ENCODE data around the gene OR2M5.

OR2M5 gene, protein sequence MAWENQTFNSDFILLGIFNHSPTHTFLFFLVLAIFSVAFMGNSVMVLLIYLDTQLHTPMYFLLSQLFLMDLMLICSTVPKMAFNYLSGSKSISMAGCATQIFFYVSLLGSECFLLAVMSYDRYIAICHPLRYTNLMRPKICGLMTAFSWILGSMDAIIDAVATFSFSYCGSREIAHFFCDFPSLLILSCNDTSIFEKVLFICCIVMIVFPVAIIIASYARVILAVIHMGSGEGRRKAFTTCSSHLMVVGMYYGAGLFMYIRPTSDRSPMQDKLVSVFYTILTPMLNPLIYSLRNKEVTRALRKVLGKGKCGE

DNA sequence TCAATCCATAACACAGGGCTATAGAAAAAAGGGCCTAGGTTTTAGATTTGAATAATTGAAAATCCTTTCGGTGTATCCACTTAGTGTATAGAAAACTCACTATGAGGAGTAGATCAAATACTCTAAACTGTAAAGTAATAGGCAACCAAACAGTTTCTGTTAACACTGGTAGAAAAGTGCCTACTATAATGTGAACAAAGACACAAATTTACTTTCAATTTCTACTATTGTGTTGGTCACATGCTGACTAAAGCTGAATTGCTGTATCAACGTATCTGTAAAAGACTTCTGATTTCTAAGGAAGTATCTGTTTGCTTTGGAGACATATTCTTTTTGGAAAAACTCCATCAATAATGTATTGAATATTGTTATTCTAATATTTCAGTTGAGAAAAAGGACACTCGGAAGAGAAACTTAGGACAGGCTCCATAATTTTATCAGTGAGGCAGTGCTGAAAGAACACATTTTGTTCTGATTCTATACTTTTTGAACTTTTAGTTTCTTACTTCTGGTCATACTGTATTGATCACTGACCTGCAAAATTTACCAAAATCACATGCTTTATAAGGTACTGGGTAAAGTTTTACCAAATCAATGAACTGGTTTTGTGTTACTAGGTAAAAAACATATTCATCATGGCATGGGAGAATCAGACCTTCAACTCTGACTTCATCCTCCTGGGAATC lies at the start of gene OR2M5:
Gene OR2M5, plus strand, starts transcription at position 636 of the 686 bp plus-strand sequence. Its CDS starts 0 bp downstream, at position 636.
- DNase-seq: no peak

- no peak for DNase-seq
Observed at GRCh38 chr1:248098529-248098928, 46.4 kb upstream of the OR2M5 start.

DNA sequence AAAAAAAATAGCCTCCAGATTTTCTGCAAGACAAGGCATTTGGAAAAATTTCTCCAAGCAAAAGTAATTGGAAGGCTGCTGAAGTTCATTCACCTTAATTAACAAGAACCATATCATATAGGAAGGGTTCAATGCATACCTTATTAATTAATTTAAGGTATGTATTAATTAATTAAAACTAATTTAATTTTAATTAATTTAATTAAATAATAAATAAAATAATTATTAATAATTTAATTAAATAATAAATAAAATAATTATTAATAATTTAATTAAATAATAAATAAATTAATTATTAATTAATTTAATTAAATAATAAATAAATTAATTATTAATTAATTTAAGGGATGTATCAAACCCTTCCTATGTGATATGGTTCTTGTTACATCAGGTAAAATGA lies 42.1 kb upstream of the OR2M5 start:
- no peak for DNase-seq

- DNase-seq: no peak
Observed at GRCh38 chr1:248111157-248111556, 33.8 kb upstream of the OR2M5 start.

DNA sequence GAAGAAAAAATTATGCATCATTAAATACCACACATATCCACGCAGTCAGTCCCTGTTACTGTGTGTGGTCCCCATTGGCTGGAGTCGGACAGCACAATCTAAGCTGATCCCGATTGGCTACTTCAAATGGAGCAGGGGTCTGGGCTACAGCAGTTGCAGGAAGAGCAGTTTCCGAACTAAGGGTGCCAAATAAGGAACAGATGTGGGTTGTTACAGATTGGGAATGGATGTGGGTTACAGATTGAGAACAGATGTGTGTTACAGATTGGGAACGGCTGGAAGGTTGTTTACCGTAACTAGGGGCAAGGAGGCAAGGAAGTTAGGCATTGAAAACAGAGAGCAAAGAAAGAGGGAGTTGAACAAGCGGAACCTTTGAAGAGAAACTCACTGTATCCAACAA lies 30.1 kb upstream of the OR2M5 start:
- DNase-seq: no peak

DNA sequence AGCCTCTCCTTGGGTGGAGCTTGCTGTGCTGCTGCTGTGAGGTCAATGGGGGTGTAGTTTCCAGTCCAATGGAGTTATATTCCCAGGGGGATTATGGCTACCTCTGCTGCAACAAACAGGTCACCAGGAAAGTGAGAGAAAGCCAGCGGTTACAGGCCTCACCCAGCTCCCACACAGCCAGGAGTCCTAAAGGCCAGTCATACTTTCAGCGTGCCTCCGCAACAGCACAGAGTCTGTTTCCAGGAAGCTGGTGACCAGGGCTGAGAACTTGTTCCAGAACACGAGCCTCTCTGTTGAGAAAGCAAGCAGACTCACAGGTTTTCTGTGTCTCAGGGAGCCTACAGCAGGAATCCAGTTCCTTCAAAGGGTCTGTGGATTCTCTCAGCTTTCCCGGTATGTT lies 17.3 kb upstream of the OR2M5 start:
- no peak for DNase-seq

DNA sequence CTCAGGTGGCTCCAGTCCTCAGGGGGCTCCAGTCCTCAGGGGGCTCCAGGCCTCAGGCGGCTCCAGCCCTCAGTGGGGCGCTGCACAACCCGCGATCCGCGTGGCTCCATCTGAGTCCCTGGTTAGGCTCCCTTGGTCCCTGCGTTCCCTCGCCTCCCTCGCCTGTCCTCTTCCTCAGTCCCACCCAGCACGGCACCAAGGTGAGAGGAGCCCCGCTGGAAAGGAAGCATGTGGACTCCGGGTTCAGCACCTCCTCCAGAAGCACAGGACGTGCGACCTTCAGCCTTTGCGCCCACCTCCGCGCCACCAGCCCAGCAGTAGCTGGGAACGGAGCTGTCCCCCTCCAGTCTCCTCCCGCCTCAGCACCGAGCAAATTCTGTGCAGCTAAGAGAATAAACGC lies 8.1 kb upstream of the OR2M5 start:
- DNase-seq: no peak

GRCh38 chr1:248140846-248141245 lies 4.1 kb upstream of the OR2M5 start:
- DNase-seq: no peak

DNA sequence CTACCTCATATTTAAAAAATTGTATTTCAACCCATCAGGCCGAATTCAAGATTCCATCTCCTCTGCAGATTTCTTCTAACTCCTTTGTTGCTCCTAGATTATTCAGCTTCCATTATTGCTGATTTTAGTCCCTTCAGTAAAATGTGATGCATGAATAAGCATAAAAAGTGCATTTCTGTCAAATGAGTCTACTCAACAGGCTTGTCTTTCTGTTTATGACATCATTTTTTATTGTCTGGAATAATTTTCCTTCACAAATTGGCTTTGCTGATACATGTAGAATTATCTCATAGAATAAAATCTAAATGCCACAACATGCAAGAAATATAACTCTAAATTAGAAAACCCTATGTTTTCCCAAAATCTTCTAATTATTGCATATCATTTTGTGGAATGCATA lies 1.6 kb upstream of the OR2M5 start:
- DNase-seq: no peak

DNA sequence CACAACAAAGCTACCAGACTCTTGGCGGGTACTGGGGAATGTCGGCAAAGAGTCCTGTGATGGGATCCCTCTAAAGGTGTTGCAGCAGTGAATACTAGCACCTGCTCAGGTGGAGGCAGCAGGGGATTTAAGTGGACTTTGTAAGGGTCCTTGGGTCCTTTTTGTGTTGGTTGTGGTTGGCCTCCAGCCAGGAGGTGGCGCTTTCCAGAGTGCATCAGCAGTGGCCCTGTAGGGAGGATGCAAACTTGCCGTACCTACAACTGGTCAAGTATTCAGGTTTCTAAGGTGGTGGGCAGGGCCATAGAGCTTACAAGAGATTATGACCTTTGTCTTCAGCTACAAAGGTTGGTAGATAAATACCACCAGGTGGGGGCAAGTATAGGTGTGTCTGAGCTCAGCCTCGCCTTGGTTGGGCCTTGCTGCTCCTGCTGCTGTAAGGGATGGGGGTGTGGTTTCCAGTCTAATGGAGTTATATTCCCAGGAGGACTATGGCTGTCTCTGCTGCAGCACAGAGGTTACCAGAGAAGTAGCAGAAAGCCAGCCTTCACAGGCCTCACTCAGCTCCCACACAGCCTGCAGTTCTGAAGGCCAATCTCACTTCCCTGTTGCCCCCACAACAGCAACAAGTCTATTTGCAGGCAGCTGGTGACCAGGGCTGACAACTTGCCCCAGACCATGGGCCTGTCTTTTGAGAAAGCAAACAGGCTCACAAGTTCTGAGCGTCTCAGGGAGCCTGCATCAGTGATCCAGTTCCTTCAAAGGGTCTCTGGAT lies 7.3 kb downstream of the OR2M5 start:
- DNase-seq: no peak

GRCh38 chr1:248155927-248156326 lies 11.0 kb downstream of the OR2M5 start:
- DNase-seq: no peak

- no peak for DNase-seq
Observed at GRCh38 chr1:248158758-248159157, 13.8 kb downstream of the OR2M5 start.

- no peak for DNase-seq
Observed at GRCh38 chr1:248164031-248164430, 19.1 kb downstream of the OR2M5 start.

- DNase-seq: no peak
Observed at GRCh38 chr1:248165186-248165585, 20.2 kb downstream of the OR2M5 start.

DNA sequence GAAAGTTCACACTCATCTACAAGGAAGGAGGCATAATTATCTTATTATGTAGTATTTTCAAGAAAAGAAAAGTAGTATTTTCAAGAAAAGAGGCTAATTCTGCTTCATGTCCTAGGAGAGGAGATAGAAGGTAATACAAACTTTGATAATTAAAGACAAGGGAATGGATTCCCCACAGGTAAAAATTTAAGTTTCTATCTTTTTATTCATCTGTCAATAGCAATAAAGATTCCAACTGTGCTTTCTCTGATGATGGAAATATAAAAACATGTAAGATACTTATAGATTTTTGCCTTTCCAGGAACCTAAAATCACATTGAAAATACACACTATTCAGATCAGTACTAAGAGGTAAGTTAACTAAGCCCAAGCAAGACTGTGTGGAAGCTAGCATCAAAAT lies 29.6 kb downstream of the OR2M5 start, which contains the start of gene OR2M2:
Gene OR2M2, plus strand, starts transcription at position 301 of the 400 bp plus-strand sequence. CDS start 5,165 bp downstream, outside the sequence.
- no peak for DNase-seq

DNA sequence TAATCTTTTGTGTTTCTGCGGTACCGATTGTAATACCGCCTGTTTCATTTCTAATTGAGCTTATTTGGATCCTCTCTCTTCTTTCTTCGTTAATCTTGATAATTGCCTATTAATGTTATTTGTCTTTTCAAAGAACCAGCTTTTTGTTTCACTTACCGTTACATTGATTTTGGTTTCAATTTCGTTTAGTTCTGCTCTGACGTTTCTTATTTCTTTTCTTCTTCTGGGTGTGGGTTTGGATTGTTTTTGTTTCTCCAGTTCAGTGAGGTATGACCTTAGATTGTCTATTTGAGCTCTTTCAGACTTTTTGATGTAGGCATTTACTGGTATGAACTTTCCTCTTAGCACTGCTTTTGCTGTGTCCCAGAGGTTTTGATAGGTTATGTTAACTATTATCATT lies 39.0 kb downstream of the OR2M5 start:
- DNase-seq: no peak

DNA sequence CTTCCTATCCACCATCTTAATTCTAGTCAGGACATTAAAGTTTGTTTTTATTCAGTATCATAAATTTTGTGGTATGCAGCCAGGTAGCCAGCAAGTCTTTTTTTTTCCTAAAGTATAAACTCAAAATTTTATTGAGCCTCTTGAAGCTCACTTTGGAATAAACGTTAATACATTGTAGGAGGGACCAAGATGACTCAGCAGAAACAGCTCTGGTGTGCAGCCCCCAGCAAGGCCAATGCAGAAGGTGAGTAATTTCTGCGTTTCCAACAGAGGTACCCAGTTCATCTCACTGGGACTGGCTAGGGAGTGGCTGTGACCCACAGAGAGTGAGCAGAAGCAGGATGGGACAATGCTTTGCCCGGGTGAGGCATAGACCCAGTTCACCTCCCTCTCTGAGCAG lies 42.4 kb downstream of the OR2M5 start:
- no peak for DNase-seq

DNA sequence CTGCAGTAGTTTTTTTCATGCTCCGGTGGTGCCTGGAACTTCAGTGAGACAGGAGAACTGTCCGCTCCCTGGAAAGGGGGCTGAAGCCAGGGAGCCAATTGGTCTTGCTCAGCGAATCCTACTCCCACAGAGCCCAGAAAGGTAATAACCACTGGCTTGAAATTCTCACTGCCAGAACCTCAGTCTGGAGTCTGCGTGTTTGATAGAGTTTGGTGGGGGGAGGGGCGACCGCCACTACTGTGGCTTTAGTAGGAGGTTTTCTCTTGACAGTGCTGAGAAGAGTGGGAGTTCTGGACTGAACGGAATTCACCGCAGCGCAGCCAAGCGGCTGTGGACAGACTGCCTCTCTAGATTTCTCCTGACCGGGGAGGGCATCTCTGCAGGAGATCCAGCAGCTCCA lies 44.1 kb downstream of the OR2M5 start:
- DNase-seq: no peak

DNA sequence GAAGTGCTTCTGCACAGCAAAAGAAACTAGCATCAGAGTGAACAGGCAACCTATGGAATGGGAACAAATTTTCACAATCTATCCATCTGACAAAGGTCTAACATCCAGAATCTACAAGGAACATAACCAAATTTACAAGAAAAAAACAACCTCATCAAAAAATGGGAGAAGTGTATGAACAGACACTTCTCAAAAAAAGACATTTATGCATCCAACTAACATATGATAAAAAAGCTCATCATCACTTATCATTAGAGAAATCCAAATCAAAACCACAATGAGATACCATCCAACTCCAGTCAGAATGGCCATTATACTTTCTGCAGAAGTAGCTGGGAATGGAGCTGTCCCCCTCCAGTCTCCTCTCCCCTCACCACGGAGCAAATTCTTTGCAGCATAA lies 49.2 kb downstream of the OR2M5 start:
- no peak for DNase-seq
